ENCODE measurements around the gene PLPPR3. TPM values are rescaled to one million over a fixed set of nuclear protein-coding genes. Genes with fewer than 3 reads are reported as not detected.
"Not testable (repeated sequence)": the region's sequence is repeated elsewhere in the genome, so short reads cannot be mapped to it uniquely, and the experiment has no call there.

The PLPPR3 gene
- total RNA-seq, 1 experiment from 2014 or later: not detected

GRCh38 chr19:829129-829758 lies 7.5 kb upstream of the PLPPR3 start:
- no peak for DNase-seq (ENCODE audit: low spot score)

GRCh38 chr19:827710-828321 lies 6.1 kb upstream of the PLPPR3 start, which contains the start of gene AZU1:
Gene AZU1, plus strand, starts transcription at chr19:827837. Its CDS starts 10 bp downstream, at chr19:827847.
- DNase-seq (ENCODE audit: low spot score): no peak

GRCh38 chr19:827314-827709 lies 5.6 kb upstream of the PLPPR3 start:
- DNase-seq (ENCODE audit: low spot score): no peak

GRCh38 chr19:825897-826644 lies 4.3 kb upstream of the PLPPR3 start:
- DNase-seq (ENCODE audit: low spot score): no peak

- DNase-seq (ENCODE audit: low spot score): no peak
Measured at GRCh38 chr19:824885-825284, 3.1 kb upstream of the PLPPR3 start.

- no peak for DNase-seq (ENCODE audit: low spot score)
Measured at GRCh38 chr19:823565-824121, 1.9 kb upstream of the PLPPR3 start.

GRCh38 chr19:821231-821824 lies 427 bp downstream of the PLPPR3 start:
- no peak for DNase-seq (ENCODE audit: low spot score)

- DNase-seq (ENCODE audit: low spot score): not testable (repeated sequence)
Measured at GRCh38 chr19:820212-820611, 1.5 kb downstream of the PLPPR3 start.

- DNase-seq (ENCODE audit: low spot score): no peak
Measured at GRCh38 chr19:816500-816857, 5.3 kb downstream of the PLPPR3 start.

- no peak for DNase-seq (ENCODE audit: low spot score)
Measured at GRCh38 chr19:815775-816499, 5.8 kb downstream of the PLPPR3 start.

- DNase-seq (ENCODE audit: low spot score): no peak
Measured at GRCh38 chr19:815079-815774, 6.5 kb downstream of the PLPPR3 start.

- DNase-seq (ENCODE audit: low spot score): no peak
Measured at GRCh38 chr19:814152-815078, 7.3 kb downstream of the PLPPR3 start.

GRCh38 chr19:813219-814151 lies 8.3 kb downstream of the PLPPR3 start:
- DNase-seq (ENCODE audit: low spot score): no peak

- no peak for DNase-seq (ENCODE audit: low spot score)
Measured at GRCh38 chr19:812747-813218, 9.0 kb downstream of the PLPPR3 start.

GRCh38 chr19:812049-812746 lies 9.6 kb downstream of the PLPPR3 start:
- no peak for DNase-seq (ENCODE audit: low spot score)

GRCh38 chr19:811506-812048 lies 10.2 kb downstream of the PLPPR3 start:
- no peak for DNase-seq (ENCODE audit: low spot score)

- no peak for DNase-seq (ENCODE audit: low spot score)
Measured at GRCh38 chr19:810883-811489, 10.8 kb downstream of the PLPPR3 start.

Data from HT-29 (cell line).